HepG2 (cell line): ENCODE results near the gene FBXL4. TPM values are rescaled to one million over a fixed set of nuclear protein-coding genes. Genes with fewer than 3 reads are reported as not detected.

ENCODE experiments used
- ATAC-seq: fragments of 200-7000 bp; cut with Tn5 transposase; 3 replicates; pipeline ENCODE4 v1.9.1; 2020; ENCODE audit warnings: mild to moderate bottlenecking, moderate library complexity
- BruUV-seq: library from RNA; stranded (reverse); fragments of 400-500 nt; replicated peaks from 2 replicates; lab custom pipeline; 2021; lab: Mats Ljungman, UMichigan
- CTCF ChIA-PET: fragments of 300-600 bp; formaldehyde crosslinking; extraction: SDS; loops from one replicate; lab custom pipeline; 2021; ENCODE audit warnings: low total read pairs, inconsistent platforms, low intra/inter-chr PET ratio; lab: Yijun Ruan, JAX
- POLR2A ChIA-PET: fragments of 350-600 bp; sonication (Branson Sonifier 250); formaldehyde crosslinking; loops from one replicate; lab custom pipeline; 2020; ENCODE audit warnings: antibody characterized with exemption, inconsistent platforms; lab: Yijun Ruan, JAX
- DNase-seq: peaks from one replicate; pipeline ENCODE4 v3.0.0-alpha.2; 2015; ENCODE audit warnings: low spot score
- FAIRE-seq: peaks from 3 replicates; lab custom pipeline; 2011; peaks lifted over from hg19 to GRCh38; lab: Jason Lieb, UNC
- H2AFZ ChIP-seq: one replicate; pipeline ENCODE4 v1.6.1; 2011; ENCODE audit warnings: low read length, inconsistent platforms
- H3K27ac ChIP-seq: fragments of 300-600 bp; 3 replicates; pipeline ENCODE4 v1.8.0; 2011; ENCODE audit warnings: mixed run types, mild to moderate bottlenecking, mixed read lengths, low read length, inconsistent platforms; ENCODE audit not compliant: insufficient read depth; ENCODE audit errors: extremely low read length
- H3K27me3 ChIP-seq, 2 experiments: fragments of 200-600 bp in 1 of 2; 2 replicates in 1 of 2; 3 replicates in 1 of 2; pipeline versions ENCODE4 v1.6.0 to v1.8.0; 2011; ENCODE audit warnings: low read length in 2 of 2, mild to moderate bottlenecking in 2 of 2, moderate library complexity in 2 of 2, inconsistent platforms in 1 of 2; ENCODE audit not compliant: insufficient read depth in 2 of 2, control insufficient read depth in 1 of 2
- H3K36me3 ChIP-seq, 2 experiments: fragments of 200-600 bp in 1 of 2; replicated peaks in 1 of 2; 2 replicates in 1 of 2; 3 replicates in 1 of 2; pipeline versions ENCODE4 v1.5.1 to v1.8.0; 2011; ENCODE audit warnings: low read length in 2 of 2, inconsistent platforms in 1 of 2; ENCODE audit not compliant: insufficient read depth in 2 of 2, control insufficient read depth in 1 of 2
- H3K4me1 ChIP-seq: 2 replicates; pipeline ENCODE4 v1.5.1; 2012; ENCODE audit warnings: low read length, inconsistent platforms; ENCODE audit not compliant: insufficient read depth
- H3K4me2 ChIP-seq: 2 replicates; pipeline ENCODE4 v1.6.0; 2011; ENCODE audit warnings: low read depth, low read length, inconsistent platforms
- H3K4me3 ChIP-seq, 3 experiments: fragments of 200-600 bp in 1 of 3; sonication (generic), shearing (Covaris generic) in 1 of 3; replicated peaks in 1 of 3; 2 replicates each; pipeline ENCODE4 v1.5.1; 2011 to 2016; ENCODE audit warnings: low read length in 3 of 3, inconsistent platforms in 2 of 3, low read depth in 2 of 3, mild to moderate bottlenecking in 2 of 3, control low read depth in 1 of 3, mixed read lengths in 1 of 3; ENCODE audit not compliant: insufficient read depth in 1 of 3
- H3K79me2 ChIP-seq: one replicate; pipeline ENCODE4 v1.6.1; 2011; ENCODE audit warnings: low read length, inconsistent platforms; ENCODE audit not compliant: insufficient read depth
- H3K9ac ChIP-seq: 2 replicates; pipeline ENCODE4 v1.6.0; 2011; ENCODE audit warnings: mild to moderate bottlenecking, low read depth, low read length, inconsistent platforms; ENCODE audit not compliant: insufficient read depth
- H3K9me3 ChIP-seq: 2 replicates; pipeline ENCODE4 v1.5.1; 2012; ENCODE audit warnings: mild to moderate bottlenecking, low read length
- H4K20me1 ChIP-seq: 2 replicates; pipeline ENCODE4 v1.6.0; 2011; ENCODE audit warnings: inconsistent platforms, mild to moderate bottlenecking, low read length, moderate library complexity; ENCODE audit not compliant: insufficient read depth
- HMGXB3 ChIP-seq: sonication (generic); formaldehyde crosslinking; IDR thresholded peaks from 2 replicates; pipeline ENCODE4 v1.4.0; 2020; ENCODE audit warnings: missing genetic modification reagents, borderline replicate concordance
- HNF1B ChIP-seq: sonication (generic); formaldehyde crosslinking; IDR thresholded peaks from 2 replicates; pipeline ENCODE4 v1.5.1; 2020; ENCODE audit warnings: mild to moderate bottlenecking, moderate library complexity, missing genetic modification reagents
- SOX5 ChIP-seq: IDR thresholded peaks from 2 replicates; pipeline ENCODE4 v1.6.1; 2016; ENCODE audit warnings: borderline replicate concordance
- ZNF280B ChIP-seq: sonication (generic); formaldehyde crosslinking; IDR thresholded peaks from 2 replicates; pipeline ENCODE4 v1.5.0; 2020; ENCODE audit warnings: missing genetic modification reagents, mild to moderate bottlenecking, borderline replicate concordance
- ZNF816 ChIP-seq: sonication (generic); formaldehyde crosslinking; IDR thresholded peaks from 2 replicates; pipeline ENCODE4 v1.8.0; 2022; ENCODE audit warnings: missing genetic modification reagents, mild to moderate bottlenecking, borderline replicate concordance
- ZXDC ChIP-seq: sonication (generic); formaldehyde crosslinking; IDR thresholded peaks from 2 replicates; pipeline ENCODE4 v1.5.0; 2020; ENCODE audit warnings: mild to moderate bottlenecking, missing genetic modification reagents
- WGBS: methylation state at CpG from one replicate; pipeline ENCODE4 v1.1.6; 2017; ENCODE audit warnings: low lambda C conversion rate; 5-methylcytosine and 5-hydroxymethylcytosine counted together
- in situ Hi-C: cut with HindIII; loops from 2 replicates; pipeline ENCODE4 v1.10.0; 2017; ENCODE audit warnings: low pct_unique_long_range_greater_than_20kb; ENCODE audit not compliant: extremely low pct_ligation_motif_present
- intact Hi-C: fragments of 100-400 bp; cut with micrococcal nuclease; formaldehyde crosslinking; loops from one replicate; pipeline ENCODE4 v1.10.0; 2022; ENCODE audit not compliant: unreplicated experiment
- polyA plus RNA-seq, 8 experiments: library from polyadenylated mRNA; depleted of rRNA in 3 of 8; stranded (reverse) in 7 of 8; unstranded in 1 of 8; fragments of >200 nt; fragmentation: Illumina TruSeq in 4 of 8; extraction: Trizol in 4 of 8; gene quantifications; 2 replicates each; pipeline versions ENCODE4 v1.2.1 to v1.2.3, GENCODE V29; 2011 to 2016; ENCODE audit warnings: low read depth in 4 of 8, missing spikeins in 1 of 8, mixed read lengths in 1 of 8; ENCODE audit not compliant: insufficient read depth in 1 of 8
- total RNA-seq, 5 experiments: library from RNA; depleted of rRNA; stranded (reverse); fragments of >200 nt; fragmentation: Illumina TruSeq; extraction: Trizol; gene quantifications; 2 replicates each; pipeline ENCODE4 v1.2.3, GENCODE V29; 2016; ENCODE audit warnings: low read depth in 1 of 5

Gene FBXL4
- total and polyA plus RNA-seq, 2 of the 13 experiments (the other 11 are each of a cell fraction or from before 2014, with no cell fraction given): 13.2 to 17.6 TPM

GRCh38 chr6:98924647-98925046, 23.1 kb downstream of the FBXL4 start:
- H3K36me3 ChIP-seq: peaks cover 1 to 15% of the 10 kb centered on the region in 2 experiments; a peak in 2 of 5 replicates
- H3K4me1 ChIP-seq: no peaks in the 10 kb centered on the region
- in situ Hi-C loops: no loop called here
- no peak overlapping the region for H2AFZ ChIP-seq
- H3K9me3 ChIP-seq: no peaks in the 10 kb centered on the region
- no peak for TF ChIP-seq HMGXB3 (CRISPR knock-in tag)
- H3K9ac ChIP-seq: no peak overlapping the region
- WGBS: 94% methylated on average over 6 of the region's 6 CpGs
- FAIRE-seq (no peak), ATAC-seq (no peak), DNase-seq (no peak)
- no peak overlapping the region for H3K4me3 ChIP-seq
- no peak overlapping the region for H3K27ac ChIP-seq
- no TSS peak for BruUV-seq
- intact Hi-C loops: no loop called here
- CTCF ChIA-PET: no interaction called here
- no peaks in the 10 kb centered on the region for H3K27me3 ChIP-seq
- 0 out of 2 replicates have a peak, but pooled peaks cover 3% of the 10 kb centered on the region for H4K20me1 ChIP-seq
- H3K79me2 ChIP-seq: no peaks in the 10 kb centered on the region
- H3K4me2 ChIP-seq: no peak overlapping the region
- POLR2A ChIA-PET: no interaction called here

- no peak overlapping the region for H3K4me2 ChIP-seq
- peaks cover 1 to 13% of the 10 kb centered on the region in 2 experiments; a peak in 1 of 5 replicates for H3K36me3 ChIP-seq
- H3K4me3 ChIP-seq: no peak overlapping the region
- intact Hi-C loops: no loop called here
- no peak overlapping the region for H3K27ac ChIP-seq
- CTCF ChIA-PET: no interaction called here
- in situ Hi-C loops: no loop called here
- no peak overlapping the region for H3K9ac ChIP-seq
- POLR2A ChIA-PET: no interaction called here
- H3K79me2 ChIP-seq: no peaks in the 10 kb centered on the region
- BruUV-seq: no TSS peak
- H3K9me3 ChIP-seq: no peaks in the 10 kb centered on the region
- no peaks in the 10 kb centered on the region for H4K20me1 ChIP-seq
- FAIRE-seq: no peak
- no peaks in the 10 kb centered on the region for H3K27me3 ChIP-seq
- no peak overlapping the region for H2AFZ ChIP-seq
- no peak for DNase-seq
- ATAC-seq: no peak
- H3K4me1 ChIP-seq: no peaks in the 10 kb centered on the region
- TF ChIP-seq SOX5 (CRISPR knock-in tag) (no peak), ZNF816 (CRISPR knock-in tag) (no peak), HNF1B (CRISPR knock-in tag) (no peak), ZNF280B (CRISPR knock-in tag) (no peak), ZXDC (no peak)
Measured at GRCh38 chr6:98920904-98921431, 26.8 kb downstream of the FBXL4 start.
